HG03039 (cell line): ENCODE data around the gene KLC3.

Source experiments
- ATAC-seq: cut with Tn5 transposase; IDR thresholded peaks from one replicate; pipeline ENCODE4 v1.9.1; 2021; ENCODE audit warnings: mild to moderate bottlenecking, moderate library complexity; ENCODE audit not compliant: unreplicated experiment

KLC3 gene

GRCh38 chr19:45368127-45368526 lies 27.6 kb downstream of the KLC3 start:
- no peak for ATAC-seq

GRCh38 chr19:45368737-45369340 lies 28.3 kb downstream of the KLC3 start:
- ATAC-seq = no peak

- peak; percentile 91 for ATAC-seq
Measured at GRCh38 chr19:45370410-45371204, 30.1 kb downstream of the KLC3 start, which contains the start of gene ERCC2. TSS of gene ERCC2 (minus strand) at chr19:45370573. CDS start at chr19:45370540, 33 bp downstream.

- ATAC-seq = no peak
Measured at GRCh38 chr19:45376045-45376724, 35.6 kb downstream of the KLC3 start.

GRCh38 chr19:45380107-45380506 lies 39.6 kb downstream of the KLC3 start:
- no peak for ATAC-seq

GRCh38 chr19:45382426-45382825 lies 41.9 kb downstream of the KLC3 start:
- no peak for ATAC-seq

- ATAC-seq = no peak
Measured at GRCh38 chr19:45385392-45386221, 45.1 kb downstream of the KLC3 start.

GRCh38 chr19:45391346-45391745 lies 50.8 kb downstream of the KLC3 start:
- ATAC-seq = no peak

- ATAC-seq = no peak
Measured at GRCh38 chr19:45391871-45392665, 51.5 kb downstream of the KLC3 start.

GRCh38 chr19:45395821-45396617 lies 55.5 kb downstream of the KLC3 start:
- ATAC-seq = no peak

- ATAC-seq = no peak
Measured at GRCh38 chr19:45400192-45400591, 59.6 kb downstream of the KLC3 start.
